DOHH2 (cell line): ENCODE measurements around the gene HDAC11.

Experiments used
- H3F3A ChIP-seq: fragments of 200-600 bp; sonication (generic), shearing (Covaris generic); 2 replicates; pipeline ENCODE4 v1.6.0; 2016; ENCODE audit warnings: antibody characterized with exemption, mild to moderate bottlenecking; ENCODE audit not compliant: control insufficient read depth, insufficient read depth
- H3K27ac ChIP-seq: fragments of 200-600 bp; sonication (generic); 2 replicates; pipeline ENCODE4 v1.5.1; 2014; ENCODE audit warnings: low read depth, mild to moderate bottlenecking, low read length, moderate library complexity
- H3K27me3 ChIP-seq: fragments of 200-600 bp; sonication (generic); 2 replicates; pipeline ENCODE4 v1.6.1; 2014; ENCODE audit warnings: mild to moderate bottlenecking, low read length, mixed read lengths; ENCODE audit not compliant: control insufficient read depth
- H3K36me3 ChIP-seq: fragments of 200-600 bp; sonication (generic); 2 replicates; pipeline ENCODE4 v1.6.1; 2014; ENCODE audit warnings: mild to moderate bottlenecking, low read length, moderate library complexity, mixed read lengths; ENCODE audit not compliant: control insufficient read depth
- H3K4me1 ChIP-seq: fragments of 200-600 bp; sonication (generic); 2 replicates; pipeline ENCODE4 v1.6.1; 2014; ENCODE audit warnings: mild to moderate bottlenecking, low read length, mixed read lengths; ENCODE audit not compliant: control insufficient read depth
- H3K4me2 ChIP-seq: fragments of 200-600 bp; sonication (generic); 2 replicates; pipeline ENCODE4 v1.6.0; 2014; ENCODE audit warnings: mild to moderate bottlenecking, low read length, moderate library complexity
- H3K4me3 ChIP-seq: fragments of 200-600 bp; sonication (generic); 2 replicates; pipeline ENCODE4 v1.5.1; 2014; ENCODE audit warnings: mild to moderate bottlenecking, low read length, mixed read lengths
- H3K79me2 ChIP-seq: fragments of 200-600 bp; sonication (generic); 2 replicates; pipeline ENCODE4 v1.6.1; 2014; ENCODE audit warnings: mild to moderate bottlenecking, low read length, mixed read lengths; ENCODE audit not compliant: control insufficient read depth
- H3K9me2 ChIP-seq: fragments of 200-600 bp; sonication (generic); replicated peaks from 2 replicates; pipeline ENCODE4 v1.6.1; 2014; ENCODE audit warnings: mild to moderate bottlenecking, low read length, mixed read lengths; ENCODE audit not compliant: control insufficient read depth
- H3K9me3 ChIP-seq: fragments of 200-600 bp; sonication (generic); 2 replicates; pipeline ENCODE4 v1.6.1; 2014; ENCODE audit warnings: antibody characterized with exemption, low read length, mixed read lengths; ENCODE audit not compliant: control insufficient read depth, insufficient read depth
- H4K20me1 ChIP-seq: fragments of 200-600 bp; sonication (generic); 2 replicates; pipeline ENCODE4 v1.6.0; 2014; ENCODE audit warnings: low read depth, mild to moderate bottlenecking, antibody characterized with exemption, low read length, moderate library complexity; ENCODE audit not compliant: control insufficient read depth, insufficient read depth
- CTCF ChIP-seq: fragments of 200-600 bp; sonication (generic); IDR thresholded peaks from one replicate; pipeline ENCODE4 v1.5.1; 2014; ENCODE audit warnings: antibody characterized with exemption, mild to moderate bottlenecking, low read depth, low read length; ENCODE audit not compliant: poor library complexity, severe bottlenecking
- EZH2phosphoT487 ChIP-seq: fragments of 200-600 bp; sonication (generic); IDR thresholded peaks from 2 replicates; pipeline ENCODE4 v1.6.1; 2017; ENCODE audit warnings: borderline replicate concordance, mild to moderate bottlenecking, antibody characterized with exemption, low read length, moderate library complexity, mixed read lengths

HDAC11 gene

GRCh38 chr3:13462822-13463221 lies 17.3 kb upstream of the HDAC11 start:
- Histone ChIP-seq H3K27ac (no peak overlapping the region), H3K9me2 (no peaks in the 10 kb centered on the region), H3K4me1 (peaks cover 9% of the 10 kb centered on the region), H3K4me2 (no peak overlapping the region), H3K79me2 (no peaks in the 10 kb centered on the region), H3K4me3 (no peak overlapping the region), H3F3A (no peaks in the 10 kb centered on the region), H3K36me3 (no peaks in the 10 kb centered on the region), H3K9me3 (no peaks in the 10 kb centered on the region), H4K20me1 (no peaks in the 10 kb centered on the region), H3K27me3 (peaks cover 34% of the 10 kb centered on the region)
- TF ChIP-seq CTCF (no peak), EZH2phosphoT487 (no peak)

- H3K27ac ChIP-seq: no peak overlapping the region
Observed at GRCh38 chr3:13463618-13464400, 16.3 kb upstream of the HDAC11 start.

GRCh38 chr3:13465236-13465873 lies 14.8 kb upstream of the HDAC11 start:
- no peaks in the 10 kb centered on the region for H3F3A ChIP-seq

More at GRCh38 chr3:13463618-13464400, 16.3 kb upstream of the HDAC11 start:
- Histone ChIP-seq H3K4me3 (no peak overlapping the region), H3K79me2 (no peaks in the 10 kb centered on the region), H3K4me2 (no peak overlapping the region), H3K27me3 (peaks cover 38% of the 10 kb centered on the region), H3F3A (no peaks in the 10 kb centered on the region), H3K4me1 (peaks cover 9% of the 10 kb centered on the region), H3K36me3 (no peaks in the 10 kb centered on the region), H3K9me3 (no peaks in the 10 kb centered on the region), H3K9me2 (no peaks in the 10 kb centered on the region), H4K20me1 (no peaks in the 10 kb centered on the region)
- TF ChIP-seq EZH2phosphoT487: no peak

More at GRCh38 chr3:13465236-13465873, 14.8 kb upstream of the HDAC11 start:
- H3K79me2 ChIP-seq: no peaks in the 10 kb centered on the region
- no peaks in the 10 kb centered on the region for H3K9me2 ChIP-seq
- H3K4me2 ChIP-seq: no peak overlapping the region
- no peak overlapping the region for H3K4me3 ChIP-seq
- H3K27me3 ChIP-seq: peaks cover 38% of the 10 kb centered on the region
- peaks cover 9% of the 10 kb centered on the region for H3K4me1 ChIP-seq
- H3K9me3 ChIP-seq: no peaks in the 10 kb centered on the region
- no peaks in the 10 kb centered on the region for H4K20me1 ChIP-seq
- no peak overlapping the region for H3K27ac ChIP-seq
- no peaks in the 10 kb centered on the region for H3K36me3 ChIP-seq
- TF ChIP-seq CTCF (no peak), EZH2phosphoT487 (no peak)
